Measurements from ENCODE around the gene SPG7.

SPG7 gene

GRCh38 chr16:89547291-89547690, 39.1 kb downstream of the SPG7 start:
- DNase-seq (ENCODE audit: low spot score), result no peak

- no peak for DNase-seq (ENCODE audit: low spot score)
Measured at GRCh38 chr16:89547860-89548259, 39.7 kb downstream of the SPG7 start.

GRCh38 chr16:89548344-89549006, 40.3 kb downstream of the SPG7 start:
- DNase-seq (ENCODE audit: low spot score), result no peak

DNA sequence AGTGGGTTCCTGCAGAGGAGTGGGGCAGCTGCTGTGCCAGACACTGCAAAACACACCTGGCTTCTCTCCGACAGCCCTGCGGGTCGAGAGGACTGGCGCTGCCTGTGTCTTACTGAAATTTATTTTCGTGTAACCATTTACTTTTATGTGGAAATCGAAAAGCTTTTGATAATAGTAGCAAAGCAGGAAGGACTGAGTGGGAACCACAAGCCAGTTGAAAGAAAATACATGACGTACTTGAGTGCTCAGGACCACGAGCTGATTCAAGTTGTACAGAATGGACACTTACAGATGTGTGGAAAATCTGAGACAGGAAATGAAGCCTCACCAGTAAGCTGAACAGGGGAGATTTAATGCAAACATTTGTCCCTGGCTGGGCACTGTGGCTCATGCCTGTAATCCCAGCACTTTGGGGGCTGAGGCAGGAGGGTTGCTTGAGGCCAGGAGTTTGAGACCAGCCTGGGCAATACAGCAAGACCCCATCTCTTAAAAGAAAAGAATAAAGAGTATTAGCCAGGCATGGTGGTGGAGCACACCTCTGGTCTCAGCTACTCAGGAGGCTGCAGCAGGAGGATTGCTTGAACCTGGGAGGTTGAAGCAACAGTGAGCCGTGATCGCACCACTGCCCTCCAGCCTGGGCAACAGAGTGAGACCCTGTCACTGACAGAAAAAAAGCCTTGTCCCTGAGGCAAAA, 41.0 kb downstream of the SPG7 start:
- DNase-seq (ENCODE audit: low spot score), result no peak

GRCh38 chr16:89550421-89551007, 42.3 kb downstream of the SPG7 start:
- no peak for DNase-seq (ENCODE audit: low spot score)

- DNase-seq (ENCODE audit: low spot score), result no peak
Measured at GRCh38 chr16:89552329-89552728, 44.1 kb downstream of the SPG7 start.

DNA sequence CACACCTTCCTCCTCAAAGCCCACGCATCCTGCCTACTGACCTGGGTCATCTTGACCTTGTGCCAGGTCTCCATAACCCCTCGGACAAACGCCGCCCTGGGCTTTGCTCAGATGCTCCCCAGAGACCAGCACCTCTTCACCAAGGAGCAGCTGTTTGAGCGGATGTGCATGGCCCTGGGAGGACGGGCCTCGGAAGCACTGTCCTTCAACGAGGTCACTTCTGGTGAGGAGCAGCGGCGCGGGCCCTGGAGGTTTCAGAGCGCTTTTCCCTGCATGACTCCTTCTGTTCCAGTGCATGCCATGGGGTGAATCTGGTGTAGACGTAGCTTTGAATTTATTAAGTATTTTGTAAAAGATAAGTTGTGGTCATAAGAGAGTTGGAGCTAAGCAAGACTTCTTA, 44.7 kb downstream of the SPG7 start:
- no peak for DNase-seq (ENCODE audit: low spot score)

DNA sequence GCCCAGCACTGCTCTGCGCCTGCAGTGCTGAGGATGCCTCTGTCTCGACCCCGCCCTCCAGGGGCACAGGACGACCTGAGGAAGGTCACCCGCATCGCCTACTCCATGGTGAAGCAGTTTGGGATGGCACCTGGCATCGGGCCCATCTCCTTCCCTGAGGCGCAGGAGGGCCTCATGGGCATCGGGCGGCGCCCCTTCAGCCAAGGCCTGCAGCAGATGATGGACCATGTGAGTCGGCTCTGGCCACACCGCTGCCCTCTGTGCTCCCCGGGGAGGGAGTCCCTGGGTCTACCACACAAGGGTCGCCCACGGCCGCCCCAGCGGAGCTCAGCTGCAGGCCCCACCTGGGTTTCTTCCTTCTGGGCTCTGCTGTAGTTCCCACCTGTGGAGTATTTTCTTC, 45.5 kb downstream of the SPG7 start:
- DNase-seq (ENCODE audit: low spot score), result no peak

- no peak for DNase-seq (ENCODE audit: low spot score)
Measured at GRCh38 chr16:89554343-89554742, 46.1 kb downstream of the SPG7 start.

GRCh38 chr16:89555265-89555664, 47.1 kb downstream of the SPG7 start:
- DNase-seq (ENCODE audit: low spot score), result no peak

DNA sequence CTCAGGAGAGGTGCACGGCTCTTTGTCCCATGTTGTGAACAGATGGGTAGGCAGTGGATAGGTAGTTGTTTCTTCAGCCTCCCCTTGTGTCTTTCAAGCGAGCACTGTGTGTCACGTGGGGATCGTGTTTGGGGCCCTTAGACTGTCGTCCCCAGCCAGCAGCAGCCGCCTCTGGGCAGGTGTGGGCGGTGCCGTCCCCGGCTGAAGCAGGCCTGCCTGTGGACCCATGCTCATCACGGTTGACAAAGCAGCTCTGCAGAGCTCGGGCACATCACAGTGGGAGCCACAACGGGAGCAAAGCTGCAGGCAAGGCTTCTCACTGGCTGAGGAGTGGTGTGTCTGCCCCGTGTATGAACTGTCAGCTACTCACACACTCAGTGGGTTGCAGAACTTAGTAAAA, 47.6 kb downstream of the SPG7 start:
- no peak for DNase-seq (ENCODE audit: low spot score)

DNA sequence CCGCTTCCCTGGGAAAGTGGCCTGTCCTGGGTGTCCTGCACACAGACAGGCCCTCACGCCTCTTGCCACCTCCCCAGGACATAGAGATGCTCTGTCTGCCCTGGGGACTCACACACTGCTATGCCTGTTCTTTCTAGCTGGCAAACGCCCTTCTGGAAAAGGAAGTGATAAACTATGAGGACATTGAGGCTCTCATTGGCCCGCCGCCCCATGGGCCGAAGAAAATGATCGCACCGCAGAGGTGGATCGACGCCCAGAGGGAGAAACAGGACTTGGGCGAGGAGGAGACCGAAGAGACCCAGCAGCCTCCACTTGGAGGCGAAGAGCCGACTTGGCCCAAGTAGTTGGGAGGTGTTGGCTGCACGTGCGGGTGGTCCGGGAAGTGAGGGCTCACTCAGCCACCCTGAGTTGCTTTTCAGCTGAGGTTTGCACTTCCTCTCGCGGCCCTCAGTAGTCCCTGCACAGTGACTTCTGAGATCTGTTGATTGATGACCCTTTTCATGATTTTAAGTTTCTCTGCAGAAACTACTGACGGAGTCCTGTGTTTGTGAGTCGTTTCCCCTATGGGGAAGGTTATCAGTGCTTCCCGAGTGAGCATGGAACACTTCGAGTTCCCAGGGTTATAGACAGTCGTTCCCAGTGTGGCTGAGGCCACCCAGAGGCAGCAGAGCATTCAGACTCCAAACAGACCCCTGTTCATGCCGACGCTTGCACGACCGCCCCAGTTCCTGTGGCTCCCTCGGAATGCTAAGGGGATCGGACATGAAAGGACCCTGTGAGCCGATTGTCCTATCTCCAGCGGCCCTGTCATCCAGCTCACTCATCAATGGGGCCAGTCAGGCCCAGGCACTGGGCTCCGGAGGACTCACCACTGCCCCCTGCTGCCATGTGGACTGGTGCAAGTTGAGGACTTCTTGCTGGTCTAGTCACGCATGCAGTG, 48.8 kb downstream of the SPG7 start:
- DNase-seq (ENCODE audit: low spot score), result peak; percentile 91

DNA sequence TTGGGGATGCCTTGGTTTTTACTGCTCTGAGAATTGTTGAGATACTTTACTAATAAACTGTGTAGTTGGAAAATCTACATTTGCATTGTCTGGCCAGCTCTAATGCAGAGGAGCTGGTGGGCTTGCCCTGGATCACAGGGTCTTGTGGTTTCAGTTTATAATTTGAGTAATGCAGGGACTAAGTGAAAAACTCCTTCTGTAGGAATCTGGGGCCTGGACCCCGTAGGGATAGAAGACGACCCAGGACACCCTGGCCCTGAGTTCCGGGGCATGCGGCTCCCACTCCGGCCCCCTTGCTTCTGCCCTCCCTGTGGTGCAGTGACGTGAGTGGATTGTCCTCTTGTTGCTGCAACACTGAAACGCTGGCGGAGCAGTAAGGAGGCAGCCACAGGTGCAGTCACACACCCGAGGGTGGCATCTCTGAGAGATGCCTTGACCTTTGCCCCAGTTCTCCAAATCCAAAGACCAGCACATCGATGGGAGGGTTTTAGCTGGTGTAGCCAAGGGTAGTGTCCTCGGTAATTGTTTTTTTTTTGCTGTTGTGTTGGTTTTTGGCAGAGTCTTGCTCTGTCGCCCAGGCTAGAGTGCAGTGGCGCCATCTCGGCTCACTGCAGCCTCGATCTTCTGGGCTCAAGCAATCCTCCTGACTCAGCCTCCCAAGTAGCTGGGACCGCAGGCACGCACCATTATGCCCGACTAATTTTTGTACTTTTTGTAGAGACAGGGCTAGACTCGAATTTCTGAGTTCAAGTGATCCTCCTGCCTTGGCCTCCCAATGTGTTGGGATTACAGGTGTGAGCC, 49.7 kb downstream of the SPG7 start:
- DNase-seq (ENCODE audit: low spot score), result no peak

- DNase-seq (ENCODE audit: low spot score), result peak; percentile 96
Measured at GRCh38 chr16:89560378-89561141, 52.4 kb downstream of the SPG7 start, which contains the start of gene RPL13. Gene RPL13 (plus strand): TSS chr16:89560682. CDS start chr16:89560960, 278 bp downstream.

DNA sequence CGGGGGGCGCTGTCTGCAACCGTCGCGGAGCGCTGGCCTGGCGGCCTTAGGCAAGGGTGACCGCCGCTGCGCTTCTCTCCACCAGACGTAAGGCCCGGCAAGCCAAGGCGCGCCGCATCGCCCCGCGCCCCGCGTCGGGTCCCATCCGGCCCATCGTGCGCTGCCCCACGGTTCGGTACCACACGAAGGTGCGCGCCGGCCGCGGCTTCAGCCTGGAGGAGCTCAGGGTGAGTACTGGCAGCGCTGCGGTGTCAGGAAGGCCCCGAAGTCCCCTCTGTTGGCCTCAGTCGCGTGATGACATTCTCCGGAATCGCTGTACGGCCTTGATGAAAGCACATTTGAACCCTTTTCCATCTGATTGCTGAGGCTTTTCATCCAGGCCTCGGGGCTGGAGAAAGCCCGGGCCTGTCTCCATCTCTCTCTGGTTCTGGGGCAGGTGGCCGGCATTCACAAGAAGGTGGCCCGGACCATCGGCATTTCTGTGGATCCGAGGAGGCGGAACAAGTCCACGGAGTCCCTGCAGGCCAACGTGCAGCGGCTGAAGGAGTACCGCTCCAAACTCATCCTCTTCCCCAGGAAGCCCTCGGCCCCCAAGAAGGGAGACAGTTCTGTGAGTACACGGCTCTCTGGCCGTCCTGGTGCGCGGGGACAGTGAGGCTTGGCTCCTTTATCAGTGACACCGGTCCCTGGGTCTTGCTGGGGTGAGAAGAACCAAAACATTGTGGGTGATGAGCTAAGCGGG, 53.1 kb downstream of the SPG7 start:
- DNase-seq (ENCODE audit: low spot score), result no peak

DNA sequence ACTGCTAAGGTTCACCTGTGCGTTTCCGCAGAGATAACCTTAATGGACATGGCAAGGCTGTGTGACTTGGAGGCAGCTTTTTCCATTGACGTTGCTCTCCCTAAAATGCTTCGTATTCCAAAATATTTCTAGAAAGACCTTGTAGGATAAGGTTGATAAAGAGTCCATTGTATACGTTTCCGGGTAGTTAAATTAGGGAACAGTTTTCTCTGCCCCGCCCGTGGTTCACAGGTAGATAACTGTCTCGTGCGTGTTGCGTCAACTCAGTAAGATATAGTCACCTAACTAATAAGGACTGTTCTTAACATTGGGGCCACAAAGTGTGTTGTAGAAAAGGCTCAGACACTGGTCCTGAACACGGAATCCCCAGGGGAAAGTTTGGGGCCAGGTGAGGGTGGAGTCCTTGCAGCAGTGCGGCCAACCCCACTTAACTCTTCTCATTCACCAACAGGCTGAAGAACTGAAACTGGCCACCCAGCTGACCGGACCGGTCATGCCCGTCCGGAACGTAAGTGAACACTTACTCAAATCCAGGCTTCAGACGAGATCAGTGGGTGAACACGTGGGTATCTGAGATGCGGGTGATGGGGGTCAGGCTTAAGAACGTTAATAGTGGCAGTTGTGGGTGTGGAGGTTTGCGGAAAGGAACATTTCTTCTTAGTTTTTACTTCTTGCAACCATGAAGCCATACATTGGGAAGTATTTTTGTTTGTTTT, 53.8 kb downstream of the SPG7 start:
- DNase-seq (ENCODE audit: low spot score), result no peak

- DNase-seq (ENCODE audit: low spot score), result no peak
Measured at GRCh38 chr16:89562939-89563338, 54.7 kb downstream of the SPG7 start.

- no peak for DNase-seq (ENCODE audit: low spot score)
Measured at GRCh38 chr16:89563639-89564392, 55.6 kb downstream of the SPG7 start.
